K562 (cell line): ENCODE results near the gene MCM6. TPM values are rescaled to one million over a fixed set of nuclear protein-coding genes. Genes with fewer than 3 reads are reported as not detected.

ENCODE experiments used
- ATAC-seq: fragments of 200-7000 bp; cut with Tn5 transposase; 3 replicates; pipeline ENCODE4 v1.9.1; 2020; ENCODE audit warnings: moderate library complexity
- BruUV-seq: library from RNA; stranded (reverse); fragments of 400-500 nt; replicated peaks from 2 replicates; lab custom pipeline; 2021; lab: Mats Ljungman, UMichigan
- CTCF ChIA-PET: fragments of 300-600 bp; formaldehyde crosslinking; extraction: SDS; loops from one replicate; lab custom pipeline; 2021; ENCODE audit warnings: low intra/inter-chr PET ratio; lab: Yijun Ruan, JAX
- POLR2A ChIA-PET: fragments of 300-600, 350-650 bp; sonication (Branson Sonifier 250); formaldehyde crosslinking; extraction: SDS; loops from one replicate; lab custom pipeline; 2021; ENCODE audit warnings: antibody characterized with exemption, inconsistent platforms; lab: Yijun Ruan, JAX
- DNase-seq, 4 experiments: peaks; one replicate each; pipeline versions ENCODE4 v3.0.0 to v3.0.0-alpha.2; 2011 to 2018; ENCODE audit warnings: low spot score in 3 of 4, mixed read lengths in 3 of 4; ENCODE audit errors: extremely low read depth in 1 of 4
- FAIRE-seq: peaks from 2 replicates; lab custom pipeline; 2011; peaks lifted over from hg19 to GRCh38; lab: Jason Lieb, UNC
- H2AFZ ChIP-seq: 2 replicates; pipeline ENCODE4 v1.6.0; 2011; ENCODE audit warnings: low read depth, low read length, control low read depth, inconsistent platforms
- H3K27ac ChIP-seq: fragments of 200-600 bp; 3 replicates; pipeline ENCODE4 v1.8.0; 2011; ENCODE audit warnings: low read depth, mild to moderate bottlenecking, control low read depth, inconsistent platforms, low read length, moderate library complexity, mixed read lengths; ENCODE audit errors: extremely low read depth
- H3K27me3 ChIP-seq, 2 experiments: fragments of 300-600 bp in 1 of 2; 2 replicates in 1 of 2; 3 replicates in 1 of 2; pipeline versions ENCODE4 v1.6.0 to v1.8.0; 2011; ENCODE audit warnings: inconsistent platforms in 2 of 2, low read length in 2 of 2, mild to moderate bottlenecking in 1 of 2, mixed read lengths in 1 of 2, moderate library complexity in 1 of 2; ENCODE audit not compliant: control insufficient read depth in 2 of 2, insufficient read depth in 2 of 2
- H3K36me3 ChIP-seq: fragments of 300-600 bp; 3 replicates; pipeline ENCODE4 v1.8.0; 2011; ENCODE audit warnings: mild to moderate bottlenecking, low read length, inconsistent platforms; ENCODE audit not compliant: control insufficient read depth, insufficient read depth
- H3K4me1 ChIP-seq, 2 experiments: fragments of 200-600 bp in 1 of 2; replicated peaks in 1 of 2; 2 replicates in 1 of 2; 3 replicates in 1 of 2; pipeline versions ENCODE4 v1.5.1 to v1.8.0; 2011; ENCODE audit warnings: inconsistent platforms in 2 of 2, low read length in 2 of 2, mild to moderate bottlenecking in 1 of 2, mixed read lengths in 1 of 2, moderate library complexity in 1 of 2; ENCODE audit not compliant: control insufficient read depth in 2 of 2, insufficient read depth in 2 of 2
- H3K4me2 ChIP-seq: 2 replicates; pipeline ENCODE4 v1.6.1; 2011; ENCODE audit warnings: low read length, control low read depth, inconsistent platforms, mixed read lengths; ENCODE audit not compliant: insufficient read depth
- H3K4me3 ChIP-seq: fragments of 200-600 bp; sonication (generic), shearing (Covaris generic); 2 replicates; pipeline ENCODE4 v1.5.1; 2016; ENCODE audit warnings: control low read depth, inconsistent platforms
- H3K79me2 ChIP-seq: fragments of 200-600 bp; 3 replicates; pipeline ENCODE4 v1.8.0; 2011; ENCODE audit warnings: low read length, inconsistent platforms; ENCODE audit not compliant: control insufficient read depth, insufficient read depth
- H3K9ac ChIP-seq, 2 experiments: 2 replicates each; pipeline versions ENCODE4 v1.6.0 to v1.6.1; 2011; ENCODE audit warnings: low read depth in 2 of 2, low read length in 2 of 2, control low read depth in 1 of 2, inconsistent platforms in 1 of 2, mild to moderate bottlenecking in 1 of 2, mixed read lengths in 1 of 2; ENCODE audit not compliant: insufficient read depth in 1 of 2
- H3K9me1 ChIP-seq: one replicate; pipeline ENCODE4 v1.6.0; 2011; ENCODE audit warnings: inconsistent platforms, mild to moderate bottlenecking, low read length, moderate library complexity; ENCODE audit not compliant: control insufficient read depth, insufficient read depth
- H3K9me3 ChIP-seq: replicated peaks from 2 replicates; pipeline ENCODE4 v1.5.1; 2011; ENCODE audit warnings: low read depth, low read length, inconsistent platforms; ENCODE audit not compliant: control insufficient read depth, insufficient read depth
- H4K20me1 ChIP-seq: replicated peaks from 2 replicates; pipeline ENCODE4 v1.6.1; 2011; ENCODE audit warnings: low read length, inconsistent platforms, mixed read lengths; ENCODE audit not compliant: control insufficient read depth, insufficient read depth
- ARID3A ChIP-seq: IDR thresholded peaks from 2 replicates; pipeline ENCODE4 v1.6.1; 2012; ENCODE audit warnings: low read depth, low read length, improper control_type of control experiment, borderline replicate concordance
- CHAMP1 ChIP-seq: fragments of 450-650 bp; IDR thresholded peaks from 2 replicates; pipeline ENCODE4 v1.6.1; 2016; ENCODE audit warnings: mild to moderate bottlenecking
- CTCF ChIP-seq, 3 experiments: IDR thresholded peaks in 2 of 3; conservative IDR thresholded peaks in 1 of 3; 2 replicates each; pipeline ENCODE4 v1.5.1; 2011 to 2012; ENCODE audit warnings: low read length in 3 of 3, mild to moderate bottlenecking in 3 of 3, control low read depth in 2 of 3, improper control_type of control experiment in 1 of 3, inconsistent platforms in 1 of 3, low read depth in 1 of 3, mixed read lengths in 1 of 3, moderate library complexity in 1 of 3; ENCODE audit not compliant: insufficient read depth in 2 of 3
- HNRNPLL ChIP-seq: fragments of 200-400 bp; formaldehyde crosslinking; IDR thresholded peaks from 2 replicates; pipeline ENCODE4 v1.6.1; 2017; ENCODE audit warnings: low read length, low read depth, mild to moderate bottlenecking; ENCODE audit not compliant: poor library complexity, severe bottlenecking
- NFIC ChIP-seq: fragments of 450-650 bp; IDR thresholded peaks from 2 replicates; pipeline ENCODE4 v1.6.1; 2017; ENCODE audit warnings: mild to moderate bottlenecking, inconsistent platforms
- RAD21 ChIP-seq, 2 experiments: fragments of 250-450 bp in 1 of 2; fragments of 450-650 bp in 1 of 2; sonication (Bioruptor Pico) in 1 of 2; formaldehyde crosslinking in 1 of 2; IDR thresholded peaks in 1 of 2; conservative IDR thresholded peaks in 1 of 2; 2 replicates each; pipeline versions ENCODE4 v1.4.0 to v1.8.0; 2020 to 2022; ENCODE audit warnings: mild to moderate bottlenecking in 2 of 2, moderate library complexity in 1 of 2
- WGBS: fragments of 100-300 bp; shearing (Covaris generic); methylation state at CpG from one replicate; pipeline ENCODE4 v1.1.6; 2016; ENCODE audit warnings: low coverage, mixed read lengths; ENCODE audit not compliant: insufficient coverage; ENCODE audit errors: missing lambda C conversion rate; 5-methylcytosine and 5-hydroxymethylcytosine counted together
- in situ Hi-C: fragments of 300-500 bp; cut with MboI; formaldehyde crosslinking; loops from 4 replicates; pipeline ENCODE4 v1.15.0; 2018; ENCODE audit warnings: inconsistent platforms, mixed read lengths
- intact Hi-C: fragments of 100-400 bp; cut with micrococcal nuclease; formaldehyde crosslinking; loops from 2 replicates; pipeline ENCODE4 v1.14.2; 2022
- polyA plus RNA-seq, 8 experiments: library from polyadenylated mRNA; depleted of rRNA in 4 of 8; stranded (reverse) in 5 of 8; unstranded in 3 of 8; fragments of >200 nt; fragmentation: Nextera tagmentation in 2 of 8; fragmentation: Illumina TruSeq in 1 of 8; extraction: Ambion mirVana in 2 of 8; extraction: Trizol in 1 of 8; gene quantifications; 2 replicates each; pipeline versions ENCODE4 v1.2.1 to v1.2.3, GENCODE V29; 2011 to 2014; ENCODE audit warnings: inconsistent platforms in 1 of 8, missing spikeins in 1 of 8
- total RNA-seq, 7 experiments: library from RNA; depleted of rRNA in 6 of 7; stranded (reverse); fragments of >200 nt in 6 of 7; fragmentation: Illumina TruSeq in 2 of 7; extraction: Trizol in 2 of 7; gene quantifications; 2 replicates each; pipeline versions ENCODE4 v1.2.1 to v1.2.3, GENCODE V29; 2011 to 2021; ENCODE audit warnings: low replicate concordance in 1 of 7

The MCM6 gene
- total and polyA plus RNA-seq, 9 of the 15 experiments (the other 6 are each of a cell fraction or from before 2014, with no cell fraction given) = 42.6 to 133 (median 82.4) TPM

- 0 out of 2 replicates have a peak, but pooled peaks have one; percentile 18 for TF ChIP-seq ARID3A
- no peak for TF ChIP-seq HNRNPLL
- TF ChIP-seq RAD21 (CRISPR knock-in tag; conservative IDR thresholded peaks at IDR 0.05 in 1 of 2, IDR thresholded peaks at IDR 0.05 in 1 of 2) = peak; percentile 19 to 51; a peak in 2 of 4 replicates
- no peak for TF ChIP-seq NFIC
- no peak for TF ChIP-seq CHAMP1
- peak in 1 of 3 experiments; percentile 52; a peak in 3 of 6 replicates for TF ChIP-seq CTCF (IDR thresholded peaks at IDR 0.05 in 2 of 3, conservative IDR thresholded peaks at IDR 0.05 in 1 of 3; ENCODE audit: insufficient read depth in 2 of 3, low read depth in 1 of 3, low read length in 3 of 3)
- TF ChIP-seq, all 486 proteins: peak for 3
- Histone ChIP-seq H3K79me2 (no peaks in the 10 kb centered on the region), H2AFZ (no peak overlapping the region), H4K20me1 (no peaks in the 10 kb centered on the region), H3K9ac (no peak overlapping the region), H3K4me3 (no peak overlapping the region), H3K27ac (no peak overlapping the region), H3K9me3 (no peaks in the 10 kb centered on the region), H3K4me2 (no peak overlapping the region), H3K9me1 (no peaks in the 10 kb centered on the region), H3K4me1 (no peaks in the 10 kb centered on the region), H3K27me3 (no peaks in the 10 kb centered on the region), H3K36me3 (peaks cover 56% of the 10 kb centered on the region; the same call in 2 of the 3 replicates)
- peak; percentile 32 for FAIRE-seq
- no TSS peak for BruUV-seq
- 57% methylated on average over 3 of the region's 3 CpGs for WGBS
- in situ Hi-C loops (loop anchor here (5.0 kb wide), 1 partner anchor 461 kb away; no protein-coding TSS in a partner anchor), intact Hi-C loops (loop anchor here (10.0 kb wide), 2 partner anchors 159 to 329 kb away; no protein-coding TSS in a partner anchor)
- ChIA-PET POLR2A (no interaction called here), CTCF (interaction anchor here (0.6 to 4.4 kb wide), 4 partner anchors 31 to 1921 kb away, joined by 3 to 36 read pairs (median 4); no protein-coding TSS in a partner anchor)
- peak; percentile 64; the same call in 2 of the 3 replicates for ATAC-seq
- DNase-seq = peak in 1 of 4 experiments; percentile 18
These were observed 40.0 kb upstream of the MCM6 start for GRCh38 chr2:135916207-135916606.
